Liver (tissue), 9 donors: ENCODE measurements around the gene RASA3. TPM values are rescaled to one million over a fixed set of nuclear protein-coding genes. Genes with fewer than 3 reads are reported as not detected.

Experiments used
- DNase-seq: peaks from one replicate; pipeline ENCODE4 v3.0.0-alpha.2; 2017; ENCODE audit warnings: low spot score
- H3K27ac ChIP-seq, 2 donors: one replicate each; pipeline ENCODE4 v1.7.0; 2013; ENCODE audit warnings: inconsistent platforms in 2 of 2, low read length in 2 of 2, control low read depth in 1 of 2, low read depth in 1 of 2, mild to moderate bottlenecking in 1 of 2
- H3K27me3 ChIP-seq, 4 donors: one replicate each; pipeline versions ENCODE4 v1.6.1 to v1.7.0; 2013; ENCODE audit warnings: low read length in 3 of 4, inconsistent platforms in 1 of 4, mild to moderate bottlenecking in 1 of 4, moderate library complexity in 1 of 4; ENCODE audit not compliant: control insufficient read depth in 4 of 4, insufficient read depth in 4 of 4
- H3K36me3 ChIP-seq, 4 donors: one replicate each; pipeline versions ENCODE4 v1.6.1 to v1.7.0; 2013; ENCODE audit warnings: low read length in 3 of 4, mild to moderate bottlenecking in 3 of 4, low read depth in 1 of 4, moderate library complexity in 1 of 4; ENCODE audit not compliant: control insufficient read depth in 4 of 4, insufficient read depth in 3 of 4
- H3K4me1 ChIP-seq, 4 donors: one replicate each; pipeline versions ENCODE4 v1.6.1 to v1.7.0; 2013; ENCODE audit warnings: low read length in 3 of 4, mild to moderate bottlenecking in 3 of 4, moderate library complexity in 1 of 4; ENCODE audit not compliant: control insufficient read depth in 4 of 4, insufficient read depth in 4 of 4
- H3K4me3 ChIP-seq, 3 donors: one replicate each; pipeline versions ENCODE4 v1.6.1 to v1.7.0; 2013; ENCODE audit warnings: low read length in 3 of 3, control low read depth in 1 of 3, low read depth in 1 of 3, mild to moderate bottlenecking in 1 of 3
- H3K9ac ChIP-seq, 2 donors: one replicate each; pipeline ENCODE4 v1.7.0; 2013; ENCODE audit warnings: low read length in 2 of 2, mild to moderate bottlenecking in 2 of 2, moderate library complexity in 2 of 2, control low read depth in 1 of 2, low read depth in 1 of 2
- H3K9me3 ChIP-seq, 4 donors: one replicate each; pipeline versions ENCODE4 v1.6.1 to v1.7.0; 2013; ENCODE audit warnings: low read length in 3 of 4; ENCODE audit not compliant: control insufficient read depth in 4 of 4
- EGR1 ChIP-seq, 2 donors: IDR thresholded peaks; 2 replicates each; pipeline ENCODE4 v1.6.1; 2016 to 2018; ENCODE audit warnings: antibody characterized with exemption in 2 of 2, low read depth in 2 of 2
- FOXA1 ChIP-seq: IDR thresholded peaks from 2 replicates; pipeline ENCODE4 v1.6.1; 2016; ENCODE audit warnings: antibody characterized with exemption
- FOXA2 ChIP-seq: IDR thresholded peaks from 2 replicates; pipeline ENCODE4 v1.6.1; 2016; ENCODE audit warnings: antibody characterized with exemption
- GABPA ChIP-seq, 2 donors: IDR thresholded peaks in 1 of 2; conservative IDR thresholded peaks in 1 of 2; 2 replicates each; pipeline ENCODE4 v1.6.1; 2016; ENCODE audit warnings: antibody characterized with exemption in 2 of 2, mild to moderate bottlenecking in 1 of 2, moderate library complexity in 1 of 2
- HNF4A ChIP-seq, 2 donors: conservative IDR thresholded peaks; 2 replicates each; pipeline ENCODE4 v1.6.1; 2016; ENCODE audit warnings: antibody characterized with exemption in 2 of 2, mild to moderate bottlenecking in 2 of 2
- NR2F2 ChIP-seq: IDR thresholded peaks from 2 replicates; pipeline ENCODE4 v1.6.1; 2016; ENCODE audit warnings: antibody characterized with exemption
- RAD21 ChIP-seq, 2 donors: IDR thresholded peaks; 2 replicates each; pipeline ENCODE4 v1.6.1; 2016; ENCODE audit warnings: antibody characterized with exemption in 2 of 2, mild to moderate bottlenecking in 2 of 2
- RXRA ChIP-seq, 2 donors: IDR thresholded peaks; 2 replicates each; pipeline ENCODE4 v1.6.1; 2017 to 2018; ENCODE audit warnings: antibody characterized with exemption in 2 of 2, mild to moderate bottlenecking in 1 of 2
- SP1 ChIP-seq: IDR thresholded peaks from 2 replicates; pipeline ENCODE4 v1.6.1; 2018; ENCODE audit warnings: antibody characterized with exemption, mild to moderate bottlenecking
- TAF1 ChIP-seq: conservative IDR thresholded peaks from 2 replicates; pipeline ENCODE4 v1.6.1; 2016; ENCODE audit warnings: antibody characterized with exemption, mild to moderate bottlenecking
- WGBS: extraction: QIAGEN DNeasy Blood & Tissue Kit; methylation state at CpG from one replicate; pipeline ENCODE4 v1.1.7; 2013; 5-methylcytosine and 5-hydroxymethylcytosine counted together
- polyA plus RNA-seq, 2 donors: library from polyadenylated mRNA; stranded (reverse) in 1 of 2; unstranded in 1 of 2; fragments of 200-250 nt in 1 of 2; fragments of >200 nt in 1 of 2; fragmentation: Nextera tagmentation in 1 of 2; extraction: Ambion mirVana in 1 of 2; gene quantifications; one replicate each; pipeline versions ENCODE4 v1.2.1 to v1.2.3, GENCODE V29; 2013 to 2015
- total RNA-seq, 2 donors: library from RNA; depleted of rRNA; stranded (reverse); fragments of >200 nt; gene quantifications; one replicate each; pipeline ENCODE4 v1.2.3, GENCODE V29; 2014
- TF ChIP-seq, protein P1 (sequence below): IDR thresholded peaks from 2 replicates; pipeline ENCODE4 v1.6.1; 2016; ENCODE audit warnings: antibody characterized with exemption
- TF ChIP-seq, protein P2 (sequence below): fragments of 150-350 bp; IDR thresholded peaks from 2 replicates; pipeline ENCODE4 v1.5.1; 2017; ENCODE audit warnings: improper control_type of control experiment, low read depth, low read length; ENCODE audit not compliant: missing input control
- TF ChIP-seq, protein P3 (sequence below): IDR thresholded peaks from 2 replicates; pipeline ENCODE4 v1.6.1; 2016; ENCODE audit warnings: antibody characterized with exemption
- donor health status: healthy.
- donor health status: healthy.
- donor health status: healthy.
- donor health status: healthy.
- donor health status: healthy.

The RASA3 gene
- total and polyA plus RNA-seq, 4 donors, result 0.64 to 5.9 (median 3.8) TPM

DNA sequence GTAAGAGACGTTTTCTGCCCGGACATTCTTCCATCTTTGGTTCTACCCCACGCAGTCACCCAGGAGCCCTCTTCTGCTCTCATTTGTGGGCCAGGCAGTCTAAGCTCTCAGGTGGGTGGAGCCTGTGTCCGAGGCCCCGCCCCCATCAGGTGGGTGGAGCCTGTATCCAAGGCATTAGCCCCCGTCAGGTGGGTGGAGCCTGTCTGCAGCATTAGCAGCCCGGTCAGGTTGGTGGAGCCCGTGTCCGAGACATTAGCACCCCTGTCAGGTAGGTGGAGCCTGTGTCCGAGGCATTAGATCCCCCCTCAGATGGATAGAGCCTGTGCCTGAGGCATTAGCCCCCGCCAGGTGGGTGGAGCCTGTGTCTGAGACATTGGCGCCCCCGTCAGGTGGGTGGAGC lies 113.1 kb downstream of the RASA3 start:
- DNase-seq, result no peak
- H3K4me1 ChIP-seq, result no peaks in the 10 kb centered on the region
- WGBS, result 83% methylated on average over 13 of the region's 13 CpGs

DNA sequence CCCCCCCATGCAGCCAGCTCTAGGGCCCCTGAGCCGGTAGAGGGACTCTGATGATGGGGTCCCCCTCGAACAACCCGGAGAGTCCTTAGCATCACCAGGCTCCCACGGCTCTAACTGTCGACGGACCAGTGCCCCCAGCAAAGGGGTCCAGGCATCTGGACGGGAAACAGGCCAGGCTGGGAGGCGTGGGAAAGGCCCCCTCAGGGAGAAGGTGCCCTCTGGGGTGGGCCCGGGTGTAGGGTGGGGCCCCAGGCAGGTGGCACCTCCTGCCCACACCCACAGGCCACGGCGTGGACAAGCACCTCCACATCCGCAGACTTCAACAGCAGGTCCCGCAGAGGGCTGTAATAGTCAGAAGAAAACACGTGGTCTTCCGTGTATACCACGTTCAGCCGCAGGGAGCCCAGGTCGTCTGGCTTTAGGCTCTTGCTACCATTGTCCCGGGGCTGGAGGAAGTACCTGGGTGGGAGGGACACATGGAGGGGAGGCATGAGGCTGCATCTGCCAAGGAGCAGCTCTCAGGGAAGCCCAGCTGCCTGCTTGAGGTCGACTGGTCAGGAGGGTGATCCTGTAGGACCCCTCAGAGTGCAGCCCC lies 113.9 kb downstream of the RASA3 start:
- DNase-seq, result no peak
- 88% methylated on average over 20 of the region's 20 CpGs for WGBS

More for the DNA sequence above, 113.1 kb downstream of the RASA3 start:
- Histone ChIP-seq H3K36me3 (peaks cover 0 to 6% (median 1%) of the 10 kb centered on the region in 4 donors), H3K27me3 (no peaks in the 10 kb centered on the region), H3K9ac (no peak overlapping the region), H3K4me3 (no peak overlapping the region), H3K9me3 (no peaks in the 10 kb centered on the region), H3K27ac (no peak overlapping the region)
- TF ChIP-seq GABPA (IDR thresholded peaks at IDR 0.05 in 1 of 2, conservative IDR thresholded peaks at IDR 0.05 in 1 of 2) (no peak), FOXA1 (no peak), RXRA (IDR thresholded peaks at IDR 0.05) (no peak)
- TF ChIP-seq, protein P1, sequence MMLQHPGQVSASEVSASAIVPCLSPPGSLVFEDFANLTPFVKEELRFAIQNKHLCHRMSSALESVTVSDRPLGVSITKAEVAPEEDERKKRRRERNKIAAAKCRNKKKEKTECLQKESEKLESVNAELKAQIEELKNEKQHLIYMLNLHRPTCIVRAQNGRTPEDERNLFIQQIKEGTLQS, result no peak

DNA sequence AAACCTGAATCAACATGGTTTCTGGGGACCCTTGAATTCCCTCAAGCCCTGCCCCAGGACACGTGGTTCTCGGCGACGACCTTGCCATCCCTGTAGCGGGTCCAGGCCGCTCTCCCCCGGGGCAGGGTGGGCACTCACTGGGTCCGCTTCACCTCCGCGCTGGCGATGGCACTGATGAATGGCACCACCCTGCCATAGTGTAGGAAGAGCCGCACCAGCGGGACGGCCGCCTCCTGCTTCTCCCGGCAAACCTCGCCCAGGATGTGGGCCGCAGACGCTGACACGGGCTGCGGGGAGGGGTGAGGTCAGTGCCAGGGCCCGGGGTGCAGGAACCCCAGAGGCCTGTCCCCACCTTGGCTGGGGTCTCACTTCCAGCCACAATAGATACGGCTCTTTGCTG lies 114.5 kb downstream of the RASA3 start:
- whole genome bisulfite sequencing, result 91% methylated on average over 23 of the region's 23 CpGs
- Histone ChIP-seq H3K9ac (no peak overlapping the region), H3K36me3 (peaks cover 0 to 5% (median 1%) of the 10 kb centered on the region in 4 donors), H3K4me3 (no peak overlapping the region), H3K27me3 (no peaks in the 10 kb centered on the region), H3K4me1 (no peaks in the 10 kb centered on the region), H3K27ac (no peak overlapping the region), H3K9me3 (no peaks in the 10 kb centered on the region)
- no peak for DNase-seq
- TF ChIP-seq FOXA2, result no peak
- TF ChIP-seq SP1, result no peak
- no peak for TF ChIP-seq TAF1
- TF ChIP-seq HNF4A (conservative IDR thresholded peaks at IDR 0.05), result no peak
- no peak for TF ChIP-seq NR2F2
- TF ChIP-seq, protein P1, result no peak
- TF ChIP-seq, protein P2, sequence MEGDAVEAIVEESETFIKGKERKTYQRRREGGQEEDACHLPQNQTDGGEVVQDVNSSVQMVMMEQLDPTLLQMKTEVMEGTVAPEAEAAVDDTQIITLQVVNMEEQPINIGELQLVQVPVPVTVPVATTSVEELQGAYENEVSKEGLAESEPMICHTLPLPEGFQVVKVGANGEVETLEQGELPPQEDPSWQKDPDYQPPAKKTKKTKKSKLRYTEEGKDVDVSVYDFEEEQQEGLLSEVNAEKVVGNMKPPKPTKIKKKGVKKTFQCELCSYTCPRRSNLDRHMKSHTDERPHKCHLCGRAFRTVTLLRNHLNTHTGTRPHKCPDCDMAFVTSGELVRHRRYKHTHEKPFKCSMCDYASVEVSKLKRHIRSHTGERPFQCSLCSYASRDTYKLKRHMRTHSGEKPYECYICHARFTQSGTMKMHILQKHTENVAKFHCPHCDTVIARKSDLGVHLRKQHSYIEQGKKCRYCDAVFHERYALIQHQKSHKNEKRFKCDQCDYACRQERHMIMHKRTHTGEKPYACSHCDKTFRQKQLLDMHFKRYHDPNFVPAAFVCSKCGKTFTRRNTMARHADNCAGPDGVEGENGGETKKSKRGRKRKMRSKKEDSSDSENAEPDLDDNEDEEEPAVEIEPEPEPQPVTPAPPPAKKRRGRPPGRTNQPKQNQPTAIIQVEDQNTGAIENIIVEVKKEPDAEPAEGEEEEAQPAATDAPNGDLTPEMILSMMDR, result no peak

More for the DNA sequence above, 113.9 kb downstream of the RASA3 start:
- TF ChIP-seq GABPA (IDR thresholded peaks at IDR 0.05 in 1 of 2, conservative IDR thresholded peaks at IDR 0.05 in 1 of 2) (no peak), RXRA (IDR thresholded peaks at IDR 0.05) (no peak), SP1 (no peak), HNF4A (conservative IDR thresholded peaks at IDR 0.05) (no peak), EGR1 (IDR thresholded peaks at IDR 0.05; ENCODE audit: low read depth in 2 of 2) (no peak), RAD21 (IDR thresholded peaks at IDR 0.05) (no peak), TAF1 (no peak), NR2F2 (no peak)
- TF ChIP-seq, protein P3, sequence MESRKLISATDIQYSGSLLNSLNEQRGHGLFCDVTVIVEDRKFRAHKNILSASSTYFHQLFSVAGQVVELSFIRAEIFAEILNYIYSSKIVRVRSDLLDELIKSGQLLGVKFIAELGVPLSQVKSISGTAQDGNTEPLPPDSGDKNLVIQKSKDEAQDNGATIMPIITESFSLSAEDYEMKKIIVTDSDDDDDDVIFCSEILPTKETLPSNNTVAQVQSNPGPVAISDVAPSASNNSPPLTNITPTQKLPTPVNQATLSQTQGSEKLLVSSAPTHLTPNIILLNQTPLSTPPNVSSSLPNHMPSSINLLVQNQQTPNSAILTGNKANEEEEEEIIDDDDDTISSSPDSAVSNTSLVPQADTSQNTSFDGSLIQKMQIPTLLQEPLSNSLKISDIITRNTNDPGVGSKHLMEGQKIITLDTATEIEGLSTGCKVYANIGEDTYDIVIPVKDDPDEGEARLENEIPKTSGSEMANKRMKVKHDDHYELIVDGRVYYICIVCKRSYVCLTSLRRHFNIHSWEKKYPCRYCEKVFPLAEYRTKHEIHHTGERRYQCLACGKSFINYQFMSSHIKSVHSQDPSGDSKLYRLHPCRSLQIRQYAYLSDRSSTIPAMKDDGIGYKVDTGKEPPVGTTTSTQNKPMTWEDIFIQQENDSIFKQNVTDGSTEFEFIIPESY, result no peak
- Histone ChIP-seq H3K9ac (no peak overlapping the region), H3K4me3 (no peak overlapping the region), H3K36me3 (peaks cover 0 to 6% (median 1%) of the 10 kb centered on the region in 4 donors), H3K27ac (no peak overlapping the region), H3K9me3 (no peaks in the 10 kb centered on the region), H3K27me3 (no peaks in the 10 kb centered on the region), H3K4me1 (no peaks in the 10 kb centered on the region)
